BJ (cell line): ENCODE measurements around the gene CCN6. TPM values are rescaled to one million over a fixed set of nuclear protein-coding genes. Genes with fewer than 3 reads are reported as not detected.

Experiments
- CTCF ChIA-PET: fragments of 350-600 bp; formaldehyde crosslinking; extraction: SDS; loops from one replicate; lab custom pipeline; 2021; ENCODE audit warnings: antibody characterized with exemption, inconsistent platforms; lab: Yijun Ruan, JAX
- POLR2A ChIA-PET: fragments of 300-600 bp; sonication (Branson Sonifier 250); formaldehyde crosslinking; extraction: SDS; loops from one replicate; lab custom pipeline; 2021; ENCODE audit warnings: antibody characterized with exemption; lab: Charles Lee
- DNase-seq: peaks from one replicate; pipeline ENCODE4 v3.0.0-alpha.2; 2011; ENCODE audit warnings: low read depth
- H3K27me3 ChIP-seq: 2 replicates; pipeline ENCODE4 v1.6.0; 2011; ENCODE audit warnings: low read length; ENCODE audit not compliant: control insufficient read depth, insufficient read depth
- H3K36me3 ChIP-seq: 2 replicates; pipeline ENCODE4 v1.5.1; 2011; ENCODE audit warnings: low read length; ENCODE audit not compliant: control insufficient read depth, insufficient read depth
- H3K4me3 ChIP-seq: 2 replicates; pipeline ENCODE4 v1.5.1; 2011; ENCODE audit warnings: low read depth, mild to moderate bottlenecking, control low read depth, low read length
- polyA plus RNA-seq: library from polyadenylated mRNA; depleted of rRNA; stranded (reverse); fragments of >200 nt; gene quantifications from 2 replicates; pipeline ENCODE4 v1.2.3, GENCODE V29; 2011
- TF ChIP-seq, protein P1 (sequence below): IDR thresholded peaks from 2 replicates; pipeline ENCODE4 v1.5.1; 2011; ENCODE audit warnings: low read depth, mild to moderate bottlenecking, control low read depth, inconsistent platforms, low read length, moderate library complexity; ENCODE audit not compliant: insufficient read depth

The CCN6 gene
- polyA plus RNA-seq, 1 experiment = not detected

- CTCF ChIA-PET = interaction anchor here (0.8 to 3.7 kb wide), 6 partner anchors 9 to 376 kb away, joined by 3 to 20 read pairs (median 4); no protein-coding TSS in a partner anchor
- Histone ChIP-seq H3K4me3 (no peak overlapping the region), H3K36me3 (peaks cover 1% of the 10 kb centered on the region; the same call in 1 of the 2 replicates), H3K27me3 (no peaks in the 10 kb centered on the region)
- POLR2A ChIA-PET = no interaction called here
- TF ChIP-seq, protein P1, sequence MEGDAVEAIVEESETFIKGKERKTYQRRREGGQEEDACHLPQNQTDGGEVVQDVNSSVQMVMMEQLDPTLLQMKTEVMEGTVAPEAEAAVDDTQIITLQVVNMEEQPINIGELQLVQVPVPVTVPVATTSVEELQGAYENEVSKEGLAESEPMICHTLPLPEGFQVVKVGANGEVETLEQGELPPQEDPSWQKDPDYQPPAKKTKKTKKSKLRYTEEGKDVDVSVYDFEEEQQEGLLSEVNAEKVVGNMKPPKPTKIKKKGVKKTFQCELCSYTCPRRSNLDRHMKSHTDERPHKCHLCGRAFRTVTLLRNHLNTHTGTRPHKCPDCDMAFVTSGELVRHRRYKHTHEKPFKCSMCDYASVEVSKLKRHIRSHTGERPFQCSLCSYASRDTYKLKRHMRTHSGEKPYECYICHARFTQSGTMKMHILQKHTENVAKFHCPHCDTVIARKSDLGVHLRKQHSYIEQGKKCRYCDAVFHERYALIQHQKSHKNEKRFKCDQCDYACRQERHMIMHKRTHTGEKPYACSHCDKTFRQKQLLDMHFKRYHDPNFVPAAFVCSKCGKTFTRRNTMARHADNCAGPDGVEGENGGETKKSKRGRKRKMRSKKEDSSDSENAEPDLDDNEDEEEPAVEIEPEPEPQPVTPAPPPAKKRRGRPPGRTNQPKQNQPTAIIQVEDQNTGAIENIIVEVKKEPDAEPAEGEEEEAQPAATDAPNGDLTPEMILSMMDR = no peak
- DNase-seq = no peak
Observed at GRCh38 chr6:112085286-112086065, 31.6 kb downstream of the CCN6 start.

- ChIA-PET POLR2A (no interaction called here), CTCF (interaction anchor here (0.6 to 3.7 kb wide), 15 partner anchors 10 to 377 kb away, joined by 3 to 20 read pairs (median 4); no protein-coding TSS in a partner anchor)
- Histone ChIP-seq H3K4me3 (peak overlapping the region; percentile 77), H3K36me3 (peaks cover 1% of the 10 kb centered on the region; the same call in 1 of the 2 replicates), H3K27me3 (no peaks in the 10 kb centered on the region)
- TF ChIP-seq, protein P1 = peak; percentile 44
- peak; percentile 26 for DNase-seq
Observed at GRCh38 chr6:112086744-112087135, 32.8 kb downstream of the CCN6 start.

DNA sequence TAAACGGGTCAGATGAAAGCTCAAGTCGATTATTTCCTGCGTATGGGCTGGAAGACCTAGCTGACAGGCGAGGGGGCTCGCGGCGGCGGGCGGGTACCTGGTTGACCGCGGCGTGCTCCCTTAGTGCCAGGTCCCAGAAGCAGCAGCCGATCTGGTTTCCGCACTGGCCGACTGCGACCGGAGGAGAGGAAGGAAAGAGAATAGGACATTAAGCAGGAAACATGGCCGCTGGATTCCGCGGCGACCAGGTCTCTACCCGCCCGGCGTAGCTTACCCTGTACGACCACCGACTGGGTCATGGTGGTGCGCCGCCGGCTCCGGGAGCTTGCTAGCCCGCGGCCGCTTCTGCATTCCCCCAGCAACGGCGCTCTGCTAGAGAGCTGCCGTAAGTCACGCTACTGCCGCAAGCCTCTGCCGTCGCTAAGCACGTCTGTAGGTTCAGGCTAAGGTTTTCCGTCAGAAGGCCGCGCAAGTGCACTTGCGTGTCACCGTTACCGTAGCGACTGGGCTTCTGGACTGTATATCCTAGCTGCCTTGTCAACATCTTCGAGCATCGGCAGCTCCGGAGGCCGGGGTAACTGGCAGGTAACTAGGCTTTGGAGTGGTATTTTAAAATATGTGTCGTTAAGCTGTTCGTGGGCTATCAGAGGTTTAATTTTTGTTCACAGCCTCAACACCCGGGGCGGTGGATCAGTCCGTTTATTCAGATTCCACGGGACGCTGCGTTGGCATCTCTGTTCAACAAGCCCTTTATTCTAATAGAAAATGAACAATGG lies 33.4 kb downstream of the CCN6 start, which contains the start of the genes FAM229B and TUBE1:
TSS of gene FAM229B (plus strand) at position 456 of the 776 bp plus-strand sequence. CDS start 11,693 bp downstream, outside the sequence.
TSS of gene TUBE1 (minus strand) at position 347 of the 776 bp plus-strand sequence. CDS start at position 299, 48 bp downstream.
- Histone ChIP-seq H3K36me3 (peaks cover 1% of the 10 kb centered on the region; the same call in 1 of the 2 replicates), H3K4me3 (peak within 1 kb of the TSS; percentile 77), H3K27me3 (no peaks in the 10 kb centered on the region)
- CTCF ChIA-PET = interaction anchor here (0.6 to 3.7 kb wide), 13 partner anchors 11 to 284 kb away, joined by 3 to 20 read pairs (median 4); no protein-coding TSS in a partner anchor
- TF ChIP-seq, protein P1 = peak; percentile 29; the same call in 1 of the 2 replicates
- POLR2A ChIA-PET = no interaction called here
- DNase-seq = peak; percentile 87

GRCh38 chr6:112087916-112088315 lies 34.0 kb downstream of the CCN6 start:
- TF ChIP-seq, protein P1 = no peak
- CTCF ChIA-PET = interaction anchor here (0.9 to 3.7 kb wide), 6 partner anchors 22 to 76 kb away, joined by 3 to 20 read pairs (median 4); no protein-coding TSS in a partner anchor
- peak overlapping the region; percentile 77 for H3K4me3 ChIP-seq
- no peak for DNase-seq
- no peaks in the 10 kb centered on the region for H3K27me3 ChIP-seq
- POLR2A ChIA-PET = no interaction called here
- peaks cover 1% of the 10 kb centered on the region; the same call in 1 of the 2 replicates for H3K36me3 ChIP-seq
